SK-N-SH (cell line): Measurements from ENCODE around the gene VTCN1. TPM values are rescaled to one million over a fixed set of nuclear protein-coding genes. Genes with fewer than 3 reads are reported as not detected.

Experiments used
- CTCF ChIA-PET: fragments of 300-600, 350-600 bp; formaldehyde crosslinking; extraction: SDS; loops from one replicate; lab custom pipeline; 2021; lab: Yijun Ruan, JAX
- POLR2A ChIA-PET: fragments of 350-600 bp; sonication (Branson Sonifier 250); formaldehyde crosslinking; extraction: SDS; loops from one replicate; lab custom pipeline; 2020; ENCODE audit warnings: antibody characterized with exemption, inconsistent platforms; lab: Yijun Ruan, JAX
- DNase-seq: peaks from one replicate; pipeline ENCODE4 v3.0.0; 2012
- H2AFZ ChIP-seq: fragments of 200-600 bp; sonication (generic); 2 replicates; pipeline ENCODE4 v1.8.1; 2016; ENCODE audit warnings: antibody characterized with exemption, mild to moderate bottlenecking, low read depth
- H3F3A ChIP-seq: fragments of 200-600 bp; sonication (generic); replicated peaks from 2 replicates; pipeline ENCODE3; 2016; ENCODE audit warnings: antibody characterized with exemption, mild to moderate bottlenecking; ENCODE audit not compliant: insufficient read depth
- H3K27ac ChIP-seq, 2 experiments: fragments of 200-500 bp in 1 of 2; fragments of 200-600 bp in 1 of 2; sonication (Bioruptor generic) in 1 of 2; sonication (generic), shearing (Covaris generic) in 1 of 2; 2 replicates each; pipeline versions ENCODE4 v1.5.1 to v1.6.1; 2014 to 2016; ENCODE audit warnings: low read depth in 2 of 2, inconsistent platforms in 1 of 2, low read length in 1 of 2, mild to moderate bottlenecking in 1 of 2, mixed read lengths in 1 of 2
- H3K27me3 ChIP-seq: fragments of 200-600 bp; sonication (generic), shearing (Covaris generic); 2 replicates; pipeline ENCODE4 v1.6.1; 2016; ENCODE audit warnings: mixed run types; ENCODE audit not compliant: insufficient read depth
- H3K36me3 ChIP-seq, 2 experiments: fragments of 200-500 bp in 1 of 2; fragments of 200-600 bp in 1 of 2; sonication (Bioruptor generic) in 1 of 2; sonication (generic) in 1 of 2; replicated peaks in 1 of 2; 2 replicates each; pipeline versions ENCODE3 to v1.5.1; 2014 to 2016; ENCODE audit warnings: low read length in 1 of 2, mild to moderate bottlenecking in 1 of 2; ENCODE audit not compliant: insufficient read depth in 2 of 2, control insufficient read depth in 1 of 2
- H3K4me1 ChIP-seq, 2 experiments: fragments of 200-500 bp in 1 of 2; fragments of 200-600 bp in 1 of 2; sonication (Bioruptor generic) in 1 of 2; sonication (generic), shearing (Covaris generic) in 1 of 2; 2 replicates each; pipeline versions ENCODE4 v1.5.1 to v1.6.1; 2014 to 2016; ENCODE audit warnings: low read depth in 1 of 2, low read length in 1 of 2, mixed run types in 1 of 2; ENCODE audit not compliant: insufficient read depth in 2 of 2, control insufficient read depth in 1 of 2
- H3K4me2 ChIP-seq: fragments of 200-600 bp; sonication (generic), shearing (Covaris generic); 2 replicates; pipeline ENCODE4 v1.6.1; 2017; ENCODE audit warnings: mixed run types
- H3K4me3 ChIP-seq, 2 experiments: fragments of 200-500 bp in 1 of 2; fragments of 200-600 bp in 1 of 2; sonication (Bioruptor generic) in 1 of 2; sonication (generic), shearing (Covaris generic) in 1 of 2; 2 replicates each; pipeline versions ENCODE4 v1.5.1 to v1.8.1; 2014 to 2016; ENCODE audit warnings: low read depth in 2 of 2, inconsistent platforms in 1 of 2, low read length in 1 of 2, mild to moderate bottlenecking in 1 of 2, mixed read lengths in 1 of 2, moderate library complexity in 1 of 2
- H3K79me2 ChIP-seq: fragments of 200-600 bp; sonication (generic); 2 replicates; pipeline ENCODE4 v1.8.1; 2017; ENCODE audit warnings: mild to moderate bottlenecking; ENCODE audit not compliant: insufficient read depth
- H3K9ac ChIP-seq: fragments of 200-600 bp; sonication (generic); 2 replicates; pipeline ENCODE4 v1.6.1; 2017; ENCODE audit warnings: mixed run types
- H3K9me2 ChIP-seq: fragments of 200-600 bp; sonication (generic); 2 replicates; pipeline ENCODE4 v1.6.1; 2017; ENCODE audit warnings: mixed run types
- H3K9me3 ChIP-seq: fragments of 200-600 bp; sonication (generic); 2 replicates; pipeline ENCODE4 v1.6.1; 2017; ENCODE audit warnings: mixed run types, mild to moderate bottlenecking, moderate library complexity
- H4K20me1 ChIP-seq: fragments of 200-600 bp; sonication (generic); 2 replicates; pipeline ENCODE4 v1.6.1; 2017; ENCODE audit warnings: mild to moderate bottlenecking, mixed run types; ENCODE audit not compliant: insufficient read depth
- CTCF ChIP-seq: fragments of 200-600 bp; sonication (generic); IDR thresholded peaks from 2 replicates; pipeline ENCODE4 v1.6.1; 2017; ENCODE audit warnings: antibody characterized with exemption, mild to moderate bottlenecking, moderate library complexity
- ELF1 ChIP-seq: IDR thresholded peaks from 2 replicates; pipeline ENCODE4 v1.4.0; 2012
- EP300 ChIP-seq, 2 experiments: IDR thresholded peaks; 2 replicates each; pipeline versions ENCODE4 v1.4.0 to v1.6.1; 2012; ENCODE audit warnings: borderline replicate concordance in 1 of 2, low read depth in 1 of 2, low read length in 1 of 2
- EZH2phosphoT487 ChIP-seq: fragments of 200-600 bp; sonication (generic); IDR thresholded peaks from 2 replicates; pipeline ENCODE4 v1.6.1; 2017; ENCODE audit warnings: low read depth, mixed run types, mild to moderate bottlenecking, antibody characterized with exemption, moderate library complexity, borderline replicate concordance
- FOSL2 ChIP-seq: IDR thresholded peaks from 2 replicates; pipeline ENCODE4 v1.4.0; 2012; ENCODE audit warnings: low read depth, mild to moderate bottlenecking, moderate library complexity, borderline replicate concordance
- FOXM1 ChIP-seq: IDR thresholded peaks from 2 replicates; pipeline ENCODE4 v1.4.0; 2012; ENCODE audit warnings: low read depth, mild to moderate bottlenecking
- GATA2 ChIP-seq: sonication (generic); formaldehyde crosslinking; IDR thresholded peaks from 2 replicates; pipeline ENCODE4 v1.5.0; 2020; ENCODE audit warnings: mild to moderate bottlenecking, missing genetic modification reagents
- JUND ChIP-seq: IDR thresholded peaks from 2 replicates; pipeline ENCODE4 v1.4.0; 2012
- MAX ChIP-seq: IDR thresholded peaks from 2 replicates; pipeline ENCODE4 v1.4.0; 2012; ENCODE audit warnings: low read depth
- MEF2A ChIP-seq: IDR thresholded peaks from 2 replicates; pipeline ENCODE4 v1.4.0; 2012; ENCODE audit warnings: low read depth, borderline replicate concordance
- MXI1 ChIP-seq: IDR thresholded peaks from 2 replicates; pipeline ENCODE4 v1.6.1; 2012; ENCODE audit warnings: mild to moderate bottlenecking, low read depth, low read length, improper control_type of control experiment
- NFIC ChIP-seq: IDR thresholded peaks from 2 replicates; pipeline ENCODE4 v1.4.0; 2012; ENCODE audit warnings: borderline replicate concordance
- POLR2AphosphoS5 ChIP-seq: IDR thresholded peaks from 2 replicates; pipeline ENCODE4 v1.6.1; 2012; ENCODE audit warnings: low read depth, low read length
- RAD21 ChIP-seq: IDR thresholded peaks from 2 replicates; pipeline ENCODE4 v1.6.1; 2012; ENCODE audit warnings: mild to moderate bottlenecking, low read length
- RCOR1 ChIP-seq: fragments of 150-350 bp; IDR thresholded peaks from 2 replicates; pipeline ENCODE4 v1.6.1; 2017; ENCODE audit warnings: antibody characterized with exemption, low read length
- RFX5 ChIP-seq: IDR thresholded peaks from 2 replicates; pipeline ENCODE4 v1.6.1; 2012; ENCODE audit warnings: mild to moderate bottlenecking, improper control_type of control experiment, low read length
- SIN3A ChIP-seq: IDR thresholded peaks from 2 replicates; pipeline ENCODE4 v1.6.1; 2012; ENCODE audit warnings: low read depth, mild to moderate bottlenecking, low read length, moderate library complexity, borderline replicate concordance
- SMC3 ChIP-seq: IDR thresholded peaks from 2 replicates; pipeline ENCODE4 v1.6.1; 2012; ENCODE audit warnings: low read depth, low read length, improper control_type of control experiment
- WGBS: methylation state at CpG from one replicate; pipeline ENCODE4 v1.1.6; 2017; ENCODE audit warnings: low lambda C conversion rate; 5-methylcytosine and 5-hydroxymethylcytosine counted together
- polyA plus RNA-seq, 3 experiments: library from polyadenylated mRNA; depleted of rRNA; stranded (reverse); fragments of >200 nt; gene quantifications; 2 replicates each; pipeline ENCODE4 v1.2.3, GENCODE V29; 2012
- TF ChIP-seq, protein P1 (sequence below): IDR thresholded peaks from 2 replicates; pipeline ENCODE4 v1.4.0; 2012; ENCODE audit warnings: low read depth, borderline replicate concordance
- TF ChIP-seq, protein P2 (sequence below): IDR thresholded peaks from 2 replicates; pipeline ENCODE4 v1.4.0; 2012; ENCODE audit warnings: low read depth, borderline replicate concordance

The VTCN1 gene
- polyA plus RNA-seq, 1 of the 3 experiments (the other 2 are of a cell fraction): not detected

DNA sequence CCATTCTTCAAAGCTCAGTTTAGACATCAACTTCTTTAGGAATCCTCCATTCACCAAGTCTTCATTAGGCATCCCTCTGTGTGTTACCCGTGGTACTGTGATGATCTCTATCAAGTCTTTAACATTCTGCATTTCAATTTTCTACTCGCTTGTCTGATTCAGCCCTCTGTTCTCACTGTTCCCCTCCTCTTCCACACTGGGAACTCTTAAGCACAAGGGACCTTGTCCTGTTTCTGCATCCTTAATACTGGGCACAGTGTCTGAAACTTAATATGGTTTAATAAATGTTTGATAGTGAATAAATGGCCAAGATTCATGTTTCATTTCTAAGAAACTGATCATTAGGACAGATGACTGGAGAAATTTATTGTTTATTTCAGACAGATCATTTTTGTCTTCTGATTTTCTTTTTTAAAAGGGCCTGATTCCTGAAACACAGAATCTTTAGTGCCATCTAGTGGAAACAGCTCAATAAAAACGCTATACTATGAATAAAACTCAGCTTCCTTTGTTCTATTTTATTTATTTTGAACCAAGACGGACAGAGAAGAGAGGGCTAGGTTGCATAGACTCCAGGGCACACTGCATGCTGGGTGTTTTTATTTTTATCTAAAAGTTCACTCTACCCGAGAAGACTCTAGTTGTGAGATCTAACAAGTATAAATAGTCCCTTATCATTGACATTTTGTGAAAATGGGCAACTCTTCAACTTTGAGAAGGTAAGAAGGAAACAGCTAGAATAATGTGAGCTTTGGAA lies 82.2 kb downstream of the VTCN1 start:
- Histone ChIP-seq H3K9me3 (no peaks in the 10 kb centered on the region), H3K4me2 (no peak overlapping the region), H3K4me3 (no peak overlapping the region; a peak in 1 of 4 replicates), H3F3A (no peaks in the 10 kb centered on the region), H3K27ac (peak overlapping the region in 1 of 2 experiments; percentile 42; a peak in 1 of 4 replicates), H3K9ac (peak overlapping the region; percentile 29; the same call in 1 of the 2 replicates), H3K79me2 (no peaks in the 10 kb centered on the region), H3K36me3 (no peaks in the 10 kb centered on the region), H3K9me2 (no peaks in the 10 kb centered on the region), H4K20me1 (no peaks in the 10 kb centered on the region), H3K27me3 (no peaks in the 10 kb centered on the region), H3K4me1 (peaks cover 0 to 8% of the 10 kb centered on the region in 2 experiments; a peak in 2 of 4 replicates), H2AFZ (peak overlapping the region; percentile 81)
- POLR2A ChIA-PET: no interaction called here
- DNase-seq: peak; percentile 47
- TF ChIP-seq SMC3 (peak; percentile 50), EZH2phosphoT487 (no peak), MXI1 (no peak), FOXM1 (no peak), SIN3A (no peak), NFIC (no peak), CTCF (peak; percentile 76), RAD21 (peak; percentile 69), MEF2A (no peak)
- CTCF ChIA-PET: interaction anchor here (0.6 to 3.3 kb wide), 41 partner anchors 9 to 626 kb away, joined by 3 to 78 read pairs (median 4); partner anchors contain the start of genes TTF2 and VTCN1
- WGBS: 28% methylated on average over 5 of the region's 5 CpGs

DNA sequence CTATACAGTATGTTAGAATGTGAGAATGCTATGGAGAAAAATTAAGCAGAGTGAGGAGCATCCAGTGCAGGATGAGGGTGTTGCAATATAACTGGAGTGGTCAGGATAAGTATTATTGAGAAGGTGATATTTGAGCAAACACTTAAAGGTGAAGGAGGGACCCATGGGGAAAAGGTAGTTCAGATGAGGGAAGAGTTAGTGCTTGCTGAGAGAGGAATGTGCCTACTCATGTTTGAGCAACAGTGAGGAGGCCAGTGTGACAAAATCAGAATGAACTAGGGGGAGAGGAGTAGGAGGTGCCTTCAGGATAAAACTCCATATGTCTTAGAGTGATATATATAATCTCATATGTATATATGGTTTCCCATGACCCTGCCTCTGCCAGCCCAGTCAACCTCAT lies 82.9 kb downstream of the VTCN1 start:
- H3K36me3 ChIP-seq: no peaks in the 10 kb centered on the region
- CTCF ChIA-PET: interaction anchor here (0.7 to 3.3 kb wide), 21 partner anchors 8 to 553 kb away, joined by 3 to 78 read pairs (median 6); no protein-coding TSS in a partner anchor
- no peak for DNase-seq
- H2AFZ ChIP-seq: peak overlapping the region; percentile 81; the same call in 1 of the 2 replicates
- POLR2A ChIA-PET: no interaction called here
- no peaks in the 10 kb centered on the region for H3K9me3 ChIP-seq
- no peak overlapping the region for H3K4me3 ChIP-seq
- H3K79me2 ChIP-seq: no peaks in the 10 kb centered on the region
- H4K20me1 ChIP-seq: no peaks in the 10 kb centered on the region
- no peaks in the 10 kb centered on the region for H3K27me3 ChIP-seq
- H3K9me2 ChIP-seq: no peaks in the 10 kb centered on the region
- H3K4me1 ChIP-seq: peaks cover 0 to 8% of the 10 kb centered on the region in 2 experiments; a peak in 2 of 4 replicates
- H3K9ac ChIP-seq: no peak overlapping the region
- no peaks in the 10 kb centered on the region for H3F3A ChIP-seq
- no peak overlapping the region for H3K27ac ChIP-seq
- no peak overlapping the region for H3K4me2 ChIP-seq
- TF ChIP-seq, protein P1, sequence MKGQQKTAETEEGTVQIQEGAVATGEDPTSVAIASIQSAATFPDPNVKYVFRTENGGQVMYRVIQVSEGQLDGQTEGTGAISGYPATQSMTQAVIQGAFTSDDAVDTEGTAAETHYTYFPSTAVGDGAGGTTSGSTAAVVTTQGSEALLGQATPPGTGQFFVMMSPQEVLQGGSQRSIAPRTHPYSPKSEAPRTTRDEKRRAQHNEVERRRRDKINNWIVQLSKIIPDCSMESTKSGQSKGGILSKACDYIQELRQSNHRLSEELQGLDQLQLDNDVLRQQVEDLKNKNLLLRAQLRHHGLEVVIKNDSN: no peak
- no peak for TF ChIP-seq POLR2AphosphoS5
- TF ChIP-seq NFIC: no peak
- no peak for TF ChIP-seq RCOR1
- TF ChIP-seq FOSL2: no peak
- no peak for TF ChIP-seq RFX5
- TF ChIP-seq GATA2 (CRISPR knock-in tag): no peak
- TF ChIP-seq, protein P2, sequence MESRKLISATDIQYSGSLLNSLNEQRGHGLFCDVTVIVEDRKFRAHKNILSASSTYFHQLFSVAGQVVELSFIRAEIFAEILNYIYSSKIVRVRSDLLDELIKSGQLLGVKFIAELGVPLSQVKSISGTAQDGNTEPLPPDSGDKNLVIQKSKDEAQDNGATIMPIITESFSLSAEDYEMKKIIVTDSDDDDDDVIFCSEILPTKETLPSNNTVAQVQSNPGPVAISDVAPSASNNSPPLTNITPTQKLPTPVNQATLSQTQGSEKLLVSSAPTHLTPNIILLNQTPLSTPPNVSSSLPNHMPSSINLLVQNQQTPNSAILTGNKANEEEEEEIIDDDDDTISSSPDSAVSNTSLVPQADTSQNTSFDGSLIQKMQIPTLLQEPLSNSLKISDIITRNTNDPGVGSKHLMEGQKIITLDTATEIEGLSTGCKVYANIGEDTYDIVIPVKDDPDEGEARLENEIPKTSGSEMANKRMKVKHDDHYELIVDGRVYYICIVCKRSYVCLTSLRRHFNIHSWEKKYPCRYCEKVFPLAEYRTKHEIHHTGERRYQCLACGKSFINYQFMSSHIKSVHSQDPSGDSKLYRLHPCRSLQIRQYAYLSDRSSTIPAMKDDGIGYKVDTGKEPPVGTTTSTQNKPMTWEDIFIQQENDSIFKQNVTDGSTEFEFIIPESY: no peak
- TF ChIP-seq ELF1: no peak
- TF ChIP-seq EP300 (IDR thresholded peaks at IDR 0.05; ENCODE audit: borderline replicate concordance in 1 of 2, low read depth in 1 of 2, low read length in 1 of 2): no peak
- TF ChIP-seq SIN3A: no peak
- TF ChIP-seq CTCF: no peak
- no peak for TF ChIP-seq EZH2phosphoT487
- TF ChIP-seq JUND: no peak
- TF ChIP-seq MAX: no peak
